Measurements from ENCODE around the gene OMP. TPM values are rescaled to one million over a fixed set of nuclear protein-coding genes. Genes with fewer than 3 reads are reported as not detected.

OMP gene
- total RNA-seq, 1 donor from 2014 or later: not detected

DNA sequence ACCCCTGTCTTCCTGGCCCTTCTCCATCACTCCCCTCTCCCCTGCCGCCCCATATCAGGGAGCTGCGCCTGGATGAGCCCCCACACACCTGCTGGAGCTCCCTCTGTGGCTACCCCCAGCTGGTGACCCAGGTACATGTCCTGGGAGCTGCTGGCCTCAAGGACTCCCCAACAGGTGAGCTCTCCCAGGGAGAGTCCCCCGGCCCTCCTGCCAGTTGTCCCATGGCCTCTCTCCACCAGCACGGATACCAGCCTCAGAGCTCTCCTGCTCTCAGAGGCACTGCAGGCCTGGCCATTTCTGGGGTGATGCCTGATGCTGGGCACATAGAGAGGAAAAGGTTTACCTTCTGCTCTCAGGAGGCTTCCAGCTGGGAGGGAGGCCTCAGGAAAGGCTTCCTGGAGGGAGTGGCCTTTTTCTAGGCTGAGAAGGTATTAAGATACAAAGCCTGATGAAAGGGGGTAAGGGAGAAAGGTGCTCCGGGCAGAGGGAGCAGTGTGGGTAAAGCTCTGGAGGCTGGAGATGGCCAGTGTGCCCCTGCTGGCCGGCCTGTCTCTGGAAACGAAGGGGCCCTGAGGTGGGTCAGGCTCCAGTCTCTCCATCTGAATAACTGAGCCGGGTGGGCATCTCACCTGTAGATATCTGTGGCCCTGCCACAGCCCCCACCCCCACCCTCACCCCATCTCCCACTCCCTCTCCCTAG lies 19.4 kb downstream of the OMP start:
- intact Hi-C loops (cut with micrococcal nuclease): no loop called here

DNA sequence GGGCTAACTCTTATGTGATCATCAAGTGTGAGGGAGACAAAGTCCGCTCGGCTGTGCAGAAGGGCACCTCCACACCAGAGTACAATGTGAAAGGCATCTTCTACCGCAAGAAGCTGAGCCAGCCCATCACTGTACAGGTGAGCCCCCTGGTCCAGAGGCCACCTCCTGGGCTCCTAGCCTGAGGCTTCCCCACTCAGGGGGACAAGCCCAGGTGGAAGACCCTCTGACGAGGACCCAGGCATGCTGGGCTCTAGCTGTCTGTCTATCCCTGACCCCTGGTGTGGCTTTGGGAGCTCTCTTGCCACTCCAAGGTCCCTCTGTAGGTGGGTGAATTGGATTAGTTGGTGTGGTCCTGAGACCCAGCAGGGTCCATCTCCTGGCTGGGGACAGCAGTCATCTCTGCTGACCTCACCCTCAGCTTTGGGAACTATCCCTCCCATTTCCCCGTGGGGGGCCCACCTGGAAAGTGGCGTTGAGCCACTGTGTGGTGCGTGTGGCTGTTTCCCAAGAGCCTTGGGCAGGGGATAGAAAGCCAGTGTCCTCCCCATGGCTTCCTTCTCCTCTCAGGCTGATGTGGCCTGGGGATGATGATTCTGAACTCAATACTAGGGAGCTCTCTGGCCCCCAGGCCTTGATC lies 20.1 kb downstream of the OMP start:
- intact Hi-C loops (cut with micrococcal nuclease): no loop called here

DNA sequence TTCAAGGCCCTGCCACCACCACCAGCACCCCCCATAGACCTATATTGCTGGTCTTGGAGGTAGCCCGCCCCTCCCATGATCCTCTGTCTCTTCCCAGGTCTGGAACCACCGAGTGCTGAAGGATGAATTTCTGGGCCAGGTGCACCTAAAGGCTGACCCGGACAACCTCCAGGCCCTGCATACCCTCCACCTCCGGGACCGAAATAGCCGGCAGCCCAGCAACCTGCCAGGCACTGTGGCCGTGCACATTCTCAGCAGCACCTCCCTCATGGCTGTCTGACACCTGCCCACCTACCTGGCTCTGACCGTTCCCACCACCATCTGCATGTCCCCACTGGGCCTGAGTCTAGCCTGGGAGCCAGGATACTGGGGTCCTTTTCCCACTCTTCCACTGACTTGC lies 21.0 kb downstream of the OMP start:
- intact Hi-C loops (cut with micrococcal nuclease): no loop called here

DNA sequence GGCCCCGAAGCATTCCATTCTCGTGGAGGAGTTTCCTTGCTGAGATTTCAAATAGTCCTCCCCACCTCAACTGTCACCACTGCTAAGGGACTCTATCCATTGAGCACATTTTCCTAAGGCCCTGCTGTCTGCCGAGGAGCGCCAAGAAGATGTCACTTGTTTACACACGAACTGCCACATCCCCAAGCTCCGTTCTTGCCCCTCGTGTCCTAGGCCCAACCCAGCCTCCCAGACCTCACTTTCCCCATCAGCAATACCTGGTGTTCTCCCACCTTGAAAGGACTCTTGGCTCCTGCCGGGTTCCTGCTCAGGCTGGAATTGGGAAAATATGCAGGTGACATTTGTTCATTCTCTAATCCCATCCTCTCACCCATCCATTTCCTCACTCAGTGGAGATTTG lies 21.4 kb downstream of the OMP start:
- intact Hi-C loops (cut with micrococcal nuclease): no loop called here

DNA sequence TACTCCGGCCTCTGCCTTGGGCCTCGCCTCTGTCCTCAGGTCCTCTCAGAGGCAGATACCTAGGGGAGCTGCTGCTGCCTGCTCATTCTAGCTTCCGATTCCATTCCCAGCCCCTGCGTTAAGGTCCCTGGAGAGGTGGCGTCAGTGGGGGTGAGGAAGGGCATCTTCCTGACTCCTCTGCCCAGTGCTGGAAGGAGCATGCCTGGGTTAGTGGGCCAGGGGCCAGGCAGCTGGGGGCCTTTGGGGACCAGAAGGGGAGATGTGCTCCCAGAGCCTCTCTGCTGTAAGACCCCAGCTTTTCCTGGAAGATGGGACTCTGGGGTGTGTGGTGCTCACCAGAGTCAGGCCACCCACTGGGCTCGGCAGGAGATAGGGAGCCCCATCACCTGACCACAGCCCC lies 21.8 kb downstream of the OMP start:
- intact Hi-C loops (cut with micrococcal nuclease): no loop called here

DNA sequence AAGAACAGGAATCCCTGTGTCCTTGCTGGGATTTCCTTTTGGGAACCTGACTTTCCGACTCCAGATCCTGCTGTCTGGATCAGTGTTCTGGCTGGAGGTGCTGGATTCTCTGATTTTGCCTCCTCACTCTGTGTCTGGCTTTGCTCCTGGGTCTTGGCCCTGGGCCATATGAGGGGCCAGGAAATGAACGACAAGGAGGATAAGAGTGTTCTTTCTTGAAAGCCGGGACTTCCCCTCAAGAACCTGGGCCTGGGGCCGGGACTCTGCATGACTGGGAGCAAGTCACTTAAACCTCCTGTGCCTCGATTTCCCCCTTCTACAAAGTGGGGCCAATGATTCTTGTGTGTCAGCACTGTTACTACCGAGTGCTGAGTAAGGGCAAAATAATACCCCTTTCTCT lies 22.6 kb downstream of the OMP start:
- intact Hi-C loops (cut with micrococcal nuclease): no loop called here

DNA sequence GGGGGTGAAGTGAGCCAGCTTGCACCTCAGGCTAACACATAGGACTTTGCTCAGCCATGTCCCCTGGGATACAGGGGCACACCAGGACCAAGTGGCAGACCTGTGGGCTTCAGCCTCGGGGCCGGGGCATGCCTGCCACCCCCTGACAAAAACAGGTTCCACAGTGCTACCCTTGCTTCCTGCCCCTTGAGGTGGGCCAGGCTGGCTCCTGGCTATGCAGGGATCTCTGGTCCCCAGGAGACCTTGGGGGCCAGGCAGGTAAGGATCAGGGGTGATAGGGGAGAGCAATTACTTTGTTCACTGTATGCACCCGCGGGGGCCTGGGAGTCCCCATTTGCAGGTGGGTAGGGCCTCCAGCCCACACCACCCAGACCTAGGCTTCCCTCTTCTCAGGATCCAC lies 23.1 kb downstream of the OMP start:
- intact Hi-C loops (cut with micrococcal nuclease): loop anchor here (2.0 kb wide), 1 partner anchor 493 kb away; no protein-coding TSS in a partner anchor

DNA sequence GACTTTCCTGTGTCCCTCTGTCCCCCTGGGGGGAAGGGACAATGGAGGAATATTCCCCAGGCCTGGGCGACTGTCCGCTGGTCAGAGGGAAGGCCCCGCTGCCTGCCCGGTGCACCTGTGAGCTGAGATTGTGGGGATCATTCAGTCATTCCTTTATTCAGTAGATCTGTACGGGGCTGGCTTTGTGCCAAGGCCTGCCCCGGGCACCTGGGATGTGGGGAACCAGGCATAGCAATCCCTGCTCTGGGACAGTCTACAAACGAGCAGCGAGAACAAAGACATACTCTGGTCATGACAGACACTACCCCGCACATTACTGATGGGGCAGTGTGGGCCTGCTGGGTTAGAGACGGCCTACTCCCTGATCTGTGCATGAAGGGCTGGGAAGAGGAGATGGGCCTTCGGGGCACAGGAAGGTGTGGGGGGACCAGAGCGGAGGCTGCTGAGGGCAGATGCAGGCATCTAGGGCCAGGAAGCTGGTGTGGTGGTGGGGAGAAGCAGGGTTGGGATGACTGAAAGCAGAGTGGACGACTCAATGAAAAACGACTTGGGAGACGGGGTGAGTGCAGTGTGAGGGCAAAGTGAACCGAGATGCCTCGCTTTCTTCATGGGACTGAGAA lies 23.6 kb downstream of the OMP start:
- intact Hi-C loops (cut with micrococcal nuclease): loop anchor here (2.0 kb wide), 1 partner anchor 493 kb away; no protein-coding TSS in a partner anchor

DNA sequence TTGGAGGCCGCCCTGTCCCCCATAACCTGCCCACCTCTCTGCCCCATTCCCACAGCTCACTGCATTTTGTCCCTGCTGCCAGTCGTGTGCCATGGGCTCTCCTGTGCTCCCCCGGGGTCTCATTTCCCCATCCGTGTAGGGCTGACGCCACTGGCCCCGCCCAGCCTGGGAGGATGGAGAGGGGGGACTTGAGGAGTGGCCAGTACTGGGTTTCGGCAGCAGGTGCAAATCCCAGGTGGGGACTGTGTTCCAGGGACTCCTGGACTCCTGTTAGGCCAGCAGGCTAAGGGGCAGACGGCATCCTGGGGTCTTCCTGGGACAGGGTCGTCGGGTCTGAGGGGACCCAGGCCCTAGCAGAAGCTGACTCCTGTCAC lies 24.2 kb downstream of the OMP start:
- intact Hi-C loops (cut with micrococcal nuclease): loop anchor here (1.0 to 2.0 kb wide), 3 partner anchors 61 to 492 kb away; no protein-coding TSS in a partner anchor

DNA sequence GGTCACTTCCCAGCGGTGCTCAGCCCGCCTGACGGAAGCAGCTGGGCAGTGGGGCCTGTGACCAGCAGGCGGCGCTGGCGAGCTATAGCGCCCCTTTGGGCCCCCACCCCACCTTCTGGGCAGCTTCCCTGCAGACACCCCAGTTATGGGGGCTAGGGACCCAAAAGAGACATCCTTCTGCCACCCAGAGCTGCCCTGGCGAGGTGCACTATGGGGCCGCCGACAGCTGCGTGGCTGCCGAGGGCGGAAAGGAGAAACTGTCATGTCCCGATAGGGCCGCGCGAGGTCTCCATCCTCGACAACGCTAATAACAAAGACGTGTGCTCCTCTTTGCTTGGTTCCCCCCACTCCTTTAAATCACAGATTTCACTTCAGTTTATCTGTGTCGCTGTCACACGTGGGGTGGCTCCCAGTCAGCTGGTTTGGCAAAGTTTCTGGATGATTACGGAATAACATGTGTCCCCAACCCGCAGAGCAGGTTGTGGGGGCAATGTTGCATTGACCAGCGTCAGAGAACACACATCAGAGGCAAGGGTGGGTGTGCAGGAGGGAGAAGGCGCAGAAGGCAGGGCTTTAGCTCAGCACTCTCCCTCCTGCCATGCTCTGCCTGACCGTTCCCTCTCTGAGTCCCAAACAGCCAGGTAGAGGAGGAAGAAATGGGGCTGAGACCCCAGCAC lies 24.7 kb downstream of the OMP start:
- intact Hi-C loops (cut with micrococcal nuclease): loop anchor here (1.0 to 2.0 kb wide), 3 partner anchors 61 to 491 kb away; no protein-coding TSS in a partner anchor

DNA sequence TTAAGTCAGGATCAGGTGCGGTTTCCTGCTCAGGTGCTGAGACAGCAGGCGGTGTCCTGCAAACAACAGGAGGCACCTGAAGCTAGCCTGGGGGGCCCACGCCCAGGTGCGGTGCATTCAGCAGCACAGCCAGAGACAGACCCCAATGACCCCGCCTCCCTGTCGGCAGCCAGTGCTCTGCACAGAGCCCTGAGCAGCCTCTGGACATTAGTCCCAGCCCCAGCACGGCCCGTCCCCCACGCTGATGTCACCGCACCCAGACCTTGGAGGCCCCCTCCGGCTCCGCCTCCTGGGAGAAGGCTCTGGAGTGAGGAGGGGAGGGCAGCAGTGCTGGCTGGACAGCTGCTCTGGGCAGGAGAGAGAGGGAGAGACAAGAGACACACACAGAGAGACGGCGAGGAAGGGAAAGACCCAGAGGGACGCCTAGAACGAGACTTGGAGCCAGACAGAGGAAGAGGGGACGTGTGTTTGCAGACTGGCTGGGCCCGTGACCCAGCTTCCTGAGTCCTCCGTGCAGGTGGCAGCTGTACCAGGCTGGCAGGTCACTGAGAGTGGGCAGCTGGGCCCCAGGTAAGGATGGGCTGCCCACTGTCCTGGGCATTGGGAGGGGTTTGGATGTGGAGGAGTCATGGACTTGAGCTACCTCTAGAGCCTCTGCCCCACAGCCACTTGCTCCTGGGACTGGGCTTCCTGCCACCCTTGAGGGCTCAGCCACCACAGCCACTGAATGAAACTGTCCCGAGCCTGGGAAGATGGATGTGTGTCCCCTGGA lies 25.5 kb downstream of the OMP start, which contains the start of gene MYO7A:
Gene MYO7A, plus strand, starts transcription at position 327 of the 772 bp plus-strand sequence. CDS start 2,389 bp downstream, outside the sequence.
- intact Hi-C loops (cut with micrococcal nuclease): loop anchor here (1.0 to 2.0 kb wide), 3 partner anchors 60 to 491 kb away; no protein-coding TSS in a partner anchor

DNA sequence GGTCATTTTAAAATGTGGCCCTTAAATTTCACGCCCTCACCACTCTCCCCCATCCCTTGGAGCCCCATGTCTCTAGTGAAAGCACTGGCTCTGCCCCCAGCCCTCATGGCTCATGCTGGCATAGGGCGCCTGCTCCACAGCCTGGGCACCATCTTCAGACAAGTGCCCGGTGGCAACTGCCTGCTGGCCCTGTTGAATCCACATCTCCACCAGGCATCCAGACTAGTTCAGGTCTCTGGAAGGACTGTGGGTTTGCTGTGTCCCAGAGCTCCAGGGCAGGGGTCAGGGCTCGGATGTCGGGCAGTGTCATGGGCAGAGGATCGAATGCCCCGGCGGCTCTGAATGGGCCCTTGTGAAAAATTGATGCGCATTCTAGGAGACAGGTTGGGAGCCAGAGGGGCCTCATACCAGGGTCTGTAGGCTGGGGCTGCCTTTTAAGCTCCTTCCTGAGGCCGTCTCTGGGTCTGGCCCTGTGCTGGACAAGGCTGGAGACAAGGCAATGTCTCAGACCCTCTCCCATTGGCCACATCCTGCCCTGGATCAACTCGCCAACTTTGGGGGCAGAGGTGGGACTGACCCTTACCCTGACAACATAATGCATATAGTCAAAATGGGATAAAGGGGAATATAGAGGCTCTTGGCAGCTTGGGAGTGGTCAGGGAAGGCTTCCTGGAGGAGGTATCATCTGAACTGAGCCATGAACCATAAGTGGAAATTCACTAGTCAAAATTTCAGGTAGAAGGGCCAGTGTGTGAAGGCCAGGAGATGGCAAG lies 26.6 kb downstream of the OMP start:
- intact Hi-C loops (cut with micrococcal nuclease): no loop called here

DNA sequence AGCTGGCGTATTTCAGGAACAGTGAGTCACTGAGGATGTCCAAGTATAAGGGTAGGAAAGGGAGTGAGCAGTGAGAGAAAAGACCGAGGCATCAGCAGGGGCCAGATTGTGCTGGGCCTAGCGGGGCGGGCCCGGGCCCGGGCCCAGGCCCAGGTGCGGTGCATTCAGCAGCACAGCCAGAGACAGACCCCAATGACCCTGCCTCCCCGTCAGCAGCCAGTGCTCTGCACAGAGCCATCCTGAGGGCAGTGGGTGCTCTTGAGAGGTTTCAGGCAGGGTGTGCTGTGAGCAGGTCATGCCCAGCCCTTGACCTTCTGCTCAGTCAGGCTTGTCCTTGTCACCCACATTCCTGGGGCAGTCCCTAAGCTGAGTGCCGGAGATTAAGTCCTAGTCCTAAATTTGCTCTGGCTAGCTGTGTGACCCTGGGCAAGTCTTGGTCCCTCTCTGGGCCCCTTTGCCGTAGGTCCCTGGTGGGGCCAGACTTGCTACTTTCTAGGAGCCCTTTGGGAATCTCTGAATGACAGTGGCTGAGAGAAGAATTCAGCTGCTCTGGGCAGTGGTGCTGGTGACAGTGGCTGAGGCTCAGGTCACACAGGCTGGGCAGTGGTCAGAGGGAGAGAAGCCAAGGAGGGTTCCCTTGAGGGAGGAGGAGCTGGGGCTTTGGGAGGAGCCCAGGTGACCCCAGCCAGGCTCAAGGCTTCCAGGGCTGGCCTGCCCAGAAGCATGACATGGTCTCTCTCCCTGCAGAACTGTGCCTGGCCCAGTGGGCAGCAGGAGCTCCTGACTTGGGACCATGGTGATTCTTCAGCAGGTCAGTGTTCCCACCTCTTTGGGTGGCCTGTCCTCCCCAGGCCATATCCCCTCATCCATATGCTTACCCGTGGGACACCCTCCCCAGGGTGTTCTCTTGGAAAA lies 27.5 kb downstream of the OMP start:
- intact Hi-C loops (cut with micrococcal nuclease): no loop called here

DNA sequence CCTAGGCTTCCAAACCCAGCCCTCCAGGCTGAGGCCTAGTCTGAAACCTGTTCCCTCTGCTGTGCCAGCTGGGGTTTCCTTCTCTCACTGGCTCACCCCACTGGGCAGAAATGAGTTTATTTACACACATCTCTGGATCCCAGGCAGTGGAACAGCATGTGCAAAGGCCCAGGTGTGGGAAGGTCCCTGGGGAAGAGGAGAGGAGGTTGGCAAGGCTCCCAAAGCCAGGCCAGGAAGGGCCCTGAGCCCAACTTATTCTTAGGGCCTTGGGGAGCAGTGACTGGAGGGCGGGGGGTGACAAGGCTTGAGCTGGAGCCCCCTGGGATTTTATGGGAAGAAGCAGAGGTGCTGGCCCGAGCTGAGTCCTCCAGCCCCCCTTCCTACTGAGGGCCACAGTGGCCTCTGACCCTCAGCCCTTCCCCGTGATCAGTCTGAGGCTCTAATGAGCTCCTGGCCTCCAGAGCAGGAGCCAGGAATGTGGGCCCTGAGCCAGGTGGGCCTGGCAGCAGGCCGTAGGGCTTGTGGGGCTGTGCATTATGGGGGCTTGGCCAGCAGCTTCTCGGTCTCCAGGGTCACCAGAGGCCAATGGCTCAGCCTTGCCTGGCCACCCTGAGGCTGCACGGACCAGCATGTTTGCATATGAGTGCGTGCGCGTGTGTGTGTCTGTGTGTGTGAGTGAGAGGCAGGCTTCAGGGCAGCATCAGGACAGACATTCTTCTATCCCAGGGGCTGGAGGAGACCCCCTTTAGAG lies 28.3 kb downstream of the OMP start:
- intact Hi-C loops (cut with micrococcal nuclease): no loop called here

DNA sequence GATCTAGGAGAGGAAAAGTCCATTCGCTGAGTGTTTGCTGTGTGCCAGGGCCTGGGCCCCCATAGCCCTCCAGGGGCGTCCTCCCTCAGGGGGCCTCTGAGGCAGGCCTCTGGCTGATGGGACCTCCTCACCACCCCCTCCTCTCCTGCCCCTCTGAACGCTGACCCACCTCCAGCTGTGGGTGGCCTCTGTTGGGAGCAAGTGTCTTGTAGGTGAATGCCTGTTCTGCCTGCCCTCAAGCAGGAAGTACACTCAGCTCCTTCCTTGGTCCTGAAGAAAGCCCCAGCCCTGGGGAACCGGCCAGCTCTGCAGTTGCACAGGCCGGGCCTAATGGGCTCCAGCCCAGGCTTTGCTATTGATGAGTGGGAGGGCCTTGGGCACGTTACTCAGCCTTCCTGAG lies 28.9 kb downstream of the OMP start:
- intact Hi-C loops (cut with micrococcal nuclease): no loop called here

DNA sequence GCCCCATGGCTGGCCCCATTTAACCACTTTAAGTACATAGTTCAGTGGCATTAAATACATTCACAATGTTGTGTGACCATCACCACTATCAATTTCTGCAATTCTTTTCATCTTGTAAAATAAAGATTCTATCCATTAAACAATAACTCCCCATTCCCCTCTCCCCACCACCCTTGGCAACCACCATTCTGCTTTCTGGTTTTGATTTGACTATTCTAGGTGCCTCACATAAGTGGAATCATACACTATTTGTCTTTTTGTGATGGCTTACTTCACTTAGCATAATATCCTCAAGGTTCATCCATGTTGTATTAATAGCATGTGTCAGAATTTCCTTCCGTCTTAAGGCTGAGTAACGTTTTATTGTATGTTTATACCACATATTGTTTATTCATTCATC lies 32.4 kb downstream of the OMP start:
- intact Hi-C loops (cut with micrococcal nuclease): no loop called here

DNA sequence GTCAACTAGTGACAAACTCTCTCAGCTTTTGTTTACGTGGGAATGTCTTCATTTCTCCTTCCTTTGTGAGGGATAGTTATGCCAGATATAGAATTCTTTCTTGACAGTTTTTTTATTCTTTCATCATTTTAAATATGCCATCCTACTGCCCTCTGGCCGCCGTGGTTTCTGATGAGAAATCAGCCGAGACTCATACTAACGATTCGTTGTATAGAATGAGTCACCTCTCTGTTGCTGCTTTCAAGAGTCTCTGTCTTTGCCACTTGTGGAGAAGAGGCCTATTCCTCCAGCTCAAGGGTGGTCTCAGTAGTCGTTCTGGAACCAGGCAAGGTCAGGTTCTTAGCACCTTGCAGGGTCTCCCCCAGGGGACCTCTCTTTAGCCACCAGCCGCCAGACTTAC lies 33.4 kb downstream of the OMP start:
- intact Hi-C loops (cut with micrococcal nuclease): no loop called here

DNA sequence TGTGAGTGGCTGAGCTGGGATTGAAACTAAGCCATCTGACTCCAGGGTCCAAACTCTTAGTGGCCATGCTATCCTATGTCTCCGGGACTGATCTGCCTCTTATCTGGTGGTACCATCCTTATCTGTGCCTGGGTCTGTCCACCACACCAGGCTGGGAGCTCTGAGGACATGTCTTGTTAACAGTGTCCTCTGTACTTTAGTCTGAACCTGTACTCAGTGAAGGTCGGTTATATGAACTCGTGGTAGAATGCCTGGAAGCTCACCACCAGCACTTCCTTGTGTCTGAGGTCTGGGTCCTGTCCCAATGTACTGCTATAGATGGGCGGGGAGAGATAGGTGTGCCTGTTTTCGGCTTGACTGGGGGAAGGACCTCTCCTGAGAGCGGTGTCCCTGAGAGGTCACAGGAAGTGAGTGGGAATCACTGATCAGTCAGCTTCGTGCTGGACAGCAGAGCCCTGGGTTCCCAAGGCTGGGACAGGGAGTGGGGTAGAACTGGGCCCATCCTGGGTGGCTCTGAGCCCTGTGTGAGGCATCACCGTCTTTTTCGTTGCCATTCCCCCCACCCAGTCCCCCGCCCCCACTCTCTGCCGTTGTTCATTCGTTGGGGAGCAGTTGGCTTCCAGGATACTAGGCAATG lies 34.3 kb downstream of the OMP start:
- intact Hi-C loops (cut with micrococcal nuclease): no loop called here
